Stimulated activated CD8-positive, alpha-beta memory T cell treated with anti-CD3 and anti-CD28 coated beads, Interleukin-15, amount 100 ng/mL, for 4 hours (primary cell): ENCODE data around the gene SDK2.

Experiments used
- DNase-seq, 2 donors: peaks; one replicate each; pipeline ENCODE4 v3.0.0-alpha.2; 2020; ENCODE audit warnings: low read depth in 2 of 2

SDK2 gene

GRCh38 chr17:73368085-73368631 is 276.1 kb downstream of the SDK2 start:
- DNase-seq = no peak

GRCh38 chr17:73365906-73366623 is 278.2 kb downstream of the SDK2 start:
- DNase-seq = no peak

DNA sequence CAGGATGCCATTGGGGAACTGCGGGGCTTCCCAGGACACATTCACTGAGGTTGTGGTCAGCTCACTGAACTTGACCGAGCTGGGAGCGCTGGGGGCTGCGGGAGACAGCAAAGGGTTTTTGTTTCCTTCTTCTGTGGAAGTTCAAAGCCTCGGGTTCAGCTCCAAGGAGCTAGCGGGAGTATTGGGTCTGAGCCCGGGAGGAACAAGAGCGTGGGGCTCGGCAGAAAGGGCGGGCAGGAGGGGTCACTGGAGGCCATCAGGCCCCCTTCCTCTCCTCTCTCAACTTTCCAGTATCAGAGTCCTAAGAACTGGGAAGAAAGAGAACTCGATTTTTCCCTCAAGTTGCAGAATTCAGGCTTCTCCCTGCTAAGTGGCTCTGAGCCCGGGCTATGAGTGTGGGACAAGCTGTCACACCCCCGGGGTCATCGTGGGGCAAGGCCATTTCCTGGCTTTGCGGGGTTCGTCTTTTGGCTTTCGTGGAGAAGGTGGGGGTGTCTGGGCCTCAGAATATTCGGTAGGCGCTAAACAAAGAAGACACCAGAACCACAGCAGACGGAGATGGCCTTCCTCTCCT is 278.9 kb downstream of the SDK2 start:
- no peak for DNase-seq

DNA sequence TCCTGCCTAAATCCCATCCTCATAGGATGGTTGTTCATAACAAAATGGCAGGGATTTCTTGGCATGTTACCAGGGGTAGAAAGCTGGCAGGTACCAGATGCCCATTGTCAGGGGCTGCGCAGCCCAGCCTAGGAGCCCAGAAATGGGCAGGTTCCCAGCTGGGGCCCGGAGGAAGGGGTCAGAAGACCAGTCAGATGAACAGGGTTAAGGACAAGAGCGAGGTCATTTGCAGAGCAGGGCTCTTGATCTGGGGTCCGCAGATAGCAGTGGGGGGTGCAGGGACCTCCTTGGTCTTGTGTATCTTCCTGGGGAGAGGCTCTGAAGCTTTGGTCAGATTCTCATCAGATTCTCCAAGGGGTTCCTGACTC is 280.1 kb downstream of the SDK2 start:
- DNase-seq = no peak

GRCh38 chr17:73363442-73364154 is 280.6 kb downstream of the SDK2 start:
- no peak for DNase-seq

GRCh38 chr17:73362697-73363096 is 281.5 kb downstream of the SDK2 start:
- no peak for DNase-seq

- no peak for DNase-seq
These were observed 283.1 kb downstream of the SDK2 start for GRCh38 chr17:73360961-73361761.

GRCh38 chr17:73359987-73360410 is 284.2 kb downstream of the SDK2 start:
- no peak for DNase-seq

DNA sequence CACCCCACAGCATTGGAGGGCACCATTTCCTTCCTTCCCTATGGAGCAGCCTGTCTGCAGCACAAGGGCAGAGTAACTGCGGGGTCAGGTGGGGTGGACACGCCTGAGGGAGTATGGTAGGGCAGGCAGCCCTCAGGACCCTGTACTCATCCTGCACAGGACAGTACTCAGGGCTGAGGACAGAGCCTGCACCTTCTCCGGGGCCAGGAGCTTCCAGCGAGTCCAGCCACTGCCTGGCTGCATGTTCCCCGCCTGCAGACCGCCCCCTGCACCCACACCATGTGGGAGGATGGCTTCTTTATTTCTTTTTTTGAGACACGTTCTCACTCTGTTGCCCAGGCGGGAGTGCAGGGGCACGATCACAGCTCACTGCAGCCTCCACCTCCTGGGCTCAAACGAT is 284.9 kb downstream of the SDK2 start:
- DNase-seq = no peak

GRCh38 chr17:73358668-73359067 is 285.6 kb downstream of the SDK2 start:
- no peak for DNase-seq

DNA sequence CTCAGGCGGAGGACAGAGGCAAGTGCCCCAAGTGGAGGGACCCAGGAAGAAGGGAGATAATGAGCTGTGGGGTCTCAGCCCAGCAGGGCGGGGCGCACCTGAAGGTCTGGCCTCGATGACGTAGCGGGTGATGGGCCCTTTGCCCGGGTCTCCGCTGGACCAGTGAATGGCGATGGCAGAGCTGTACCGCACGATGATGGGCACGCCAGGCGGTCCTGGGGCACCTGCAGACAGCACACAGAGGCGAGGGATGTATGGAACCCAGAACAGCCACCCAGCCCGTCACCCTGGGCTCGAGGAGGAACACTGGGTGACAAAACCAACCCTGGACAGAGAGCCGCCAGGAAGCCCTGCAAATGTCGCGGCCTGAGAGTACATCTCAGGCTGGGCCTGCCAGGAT is 286.3 kb downstream of the SDK2 start:
- DNase-seq = no peak

- DNase-seq = no peak
These were observed 286.9 kb downstream of the SDK2 start for GRCh38 chr17:73357318-73357717.

DNA sequence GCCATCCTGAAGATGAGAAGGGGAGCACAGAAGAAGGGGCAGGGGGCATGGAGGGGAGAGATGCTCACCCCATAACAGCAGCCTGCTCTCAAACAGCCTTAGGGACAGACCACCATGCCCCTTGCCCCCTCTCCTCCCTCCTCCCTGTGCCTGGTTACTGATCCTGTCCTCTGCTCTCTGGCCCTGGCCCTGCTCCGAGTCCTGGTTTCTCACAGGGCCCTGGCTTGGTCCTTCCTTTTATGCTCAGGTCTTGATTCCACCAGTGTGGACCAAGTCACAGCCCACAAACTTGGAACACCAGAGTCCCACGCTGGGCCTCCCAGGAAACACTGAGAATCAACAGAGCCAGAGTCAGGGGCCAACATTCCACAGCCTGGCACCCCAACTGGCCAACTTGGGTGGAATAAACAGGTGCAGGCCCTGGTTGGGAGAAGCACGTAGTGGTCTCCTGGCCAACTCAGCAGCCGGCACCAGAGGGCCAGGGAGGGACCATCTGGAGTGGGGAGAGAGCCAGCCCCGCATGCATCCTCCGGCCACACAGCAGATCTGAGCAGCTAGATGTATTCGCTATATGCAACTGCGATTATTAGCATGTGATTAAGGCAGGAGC is 287.6 kb downstream of the SDK2 start:
- DNase-seq = no peak

DNA sequence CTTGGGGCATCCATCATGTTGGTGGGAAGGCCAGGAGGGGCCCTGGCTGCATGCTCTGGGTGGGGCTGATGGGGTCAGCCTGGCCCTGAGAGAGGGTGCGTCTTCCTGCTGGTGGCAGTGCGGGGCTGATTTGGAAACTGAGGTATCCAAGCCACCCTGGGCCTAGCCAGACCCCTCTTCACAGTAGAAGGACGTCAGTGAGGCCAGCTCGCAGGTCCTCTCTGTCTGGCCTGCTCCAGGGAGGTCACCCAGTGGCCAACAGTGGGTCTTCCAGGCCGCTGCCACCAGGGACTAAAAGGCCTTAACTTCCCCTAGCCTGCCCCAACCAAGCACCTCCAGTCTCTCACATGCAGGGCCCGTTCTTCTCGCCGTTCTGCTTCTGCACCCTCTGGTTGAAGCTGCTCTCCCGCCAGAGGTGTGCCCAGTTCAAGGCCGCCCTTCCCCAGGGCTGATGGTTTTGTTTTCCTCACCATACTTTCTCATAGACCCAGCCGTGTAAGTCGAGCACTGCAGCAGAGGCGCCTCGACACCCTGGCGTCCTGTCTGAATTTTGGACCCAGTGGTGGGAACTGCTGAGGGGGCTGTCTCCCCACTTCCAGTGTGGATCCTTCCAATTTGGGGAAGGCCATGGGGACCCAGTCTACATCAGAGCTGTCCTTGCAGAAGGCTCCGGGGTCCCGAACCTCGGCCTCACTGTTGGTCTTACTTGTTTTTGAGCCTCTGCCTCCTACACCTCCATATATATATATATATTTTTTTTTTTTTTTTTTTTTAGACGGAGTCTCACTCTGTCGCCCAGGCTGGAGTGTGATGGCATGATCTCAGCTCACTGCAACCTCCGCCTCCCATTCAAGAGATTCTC is 289.6 kb downstream of the SDK2 start:
- no peak for DNase-seq

GRCh38 chr17:73352261-73352660 is 292.0 kb downstream of the SDK2 start:
- no peak for DNase-seq

- DNase-seq = no peak
These were observed 292.5 kb downstream of the SDK2 start for GRCh38 chr17:73351764-73352163.

DNA sequence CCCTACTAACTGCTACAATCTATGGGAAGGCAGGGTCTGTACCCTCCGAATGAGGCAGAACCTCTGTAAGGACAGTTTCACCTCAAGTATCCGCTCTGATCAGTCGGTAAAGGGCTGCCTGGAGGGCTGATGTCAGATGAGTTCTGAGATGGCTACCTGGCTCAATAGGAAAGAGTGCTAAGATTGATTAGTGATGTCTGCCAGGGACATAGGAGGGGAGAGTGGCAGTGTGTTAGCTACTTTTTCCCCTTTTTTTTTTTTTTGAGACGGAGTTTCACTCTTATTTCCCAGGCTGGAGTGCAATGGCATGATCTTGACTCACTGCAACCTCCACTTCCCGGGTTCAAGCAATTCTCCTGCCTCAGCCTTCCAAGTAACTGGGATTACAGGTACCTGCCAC is 293.4 kb downstream of the SDK2 start:
- no peak for DNase-seq

- DNase-seq = no peak
These were observed 294.6 kb downstream of the SDK2 start for GRCh38 chr17:73349647-73350046.

DNA sequence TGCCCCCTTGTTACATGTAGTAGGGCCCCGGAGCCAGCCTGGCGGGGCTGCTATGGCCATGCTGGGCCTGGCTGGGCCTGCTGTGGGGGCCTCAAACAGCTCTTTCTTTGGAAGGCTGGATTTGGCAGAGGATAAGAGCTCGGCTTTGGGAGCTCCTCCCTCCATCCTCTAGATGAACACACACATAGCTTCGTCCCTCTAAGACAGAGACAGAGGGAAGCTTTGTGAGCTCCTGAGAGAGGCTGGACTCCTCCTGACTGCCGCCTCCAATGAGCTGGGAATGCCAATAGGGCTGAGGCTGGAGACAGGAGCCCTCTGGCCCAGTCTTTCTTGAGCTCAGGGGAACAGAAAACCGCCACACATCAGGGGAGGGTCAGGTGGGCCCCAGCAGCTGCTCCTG is 295.1 kb downstream of the SDK2 start:
- DNase-seq = no peak

DNA sequence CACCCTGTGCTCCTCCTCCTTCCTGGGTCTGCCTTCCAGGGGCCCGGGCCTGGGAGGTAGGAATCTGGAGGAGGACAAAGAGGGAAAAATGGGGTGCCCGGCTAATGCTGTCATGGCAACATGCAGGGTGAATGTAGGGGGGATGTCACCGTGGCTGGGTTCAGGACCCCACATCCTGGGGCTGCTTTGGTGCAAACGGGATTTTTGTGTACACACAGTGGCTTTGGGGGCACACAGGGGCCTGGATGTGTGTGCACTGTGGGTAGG is 295.5 kb downstream of the SDK2 start:
- DNase-seq = no peak
